Psoas muscle (tissue), 8 donors: ENCODE results near the gene RBP7. TPM values are rescaled to one million over a fixed set of nuclear protein-coding genes. Genes with fewer than 3 reads are reported as not detected.
"Not testable (repeated sequence)": the region's sequence is repeated elsewhere in the genome, so short reads cannot be mapped to it uniquely, and the experiment has no call there.

Experiments used
- ATAC-seq, 4 donors: fragments of 200-7000 bp; cut with Tn5 transposase; one replicate each; pipeline ENCODE4 v1.9.1; 2020; ENCODE audit warnings: moderate library complexity in 3 of 4, mild to moderate bottlenecking in 2 of 4
- DNase-seq, 2 donors: peaks; one replicate each; pipeline ENCODE4 v3.0.0-alpha.2; 2020
- H3K27ac ChIP-seq: fragments of 200-600 bp; one replicate; pipeline ENCODE4 v1.8.0; 2022
- H3K27me3 ChIP-seq, 3 donors: fragments of 200-600 bp in 1 of 3; one replicate each; pipeline versions ENCODE4 v1.6.1 to v1.8.0; 2013 to 2022; ENCODE audit warnings: low read length in 2 of 3, mild to moderate bottlenecking in 2 of 3, moderate library complexity in 1 of 3; ENCODE audit not compliant: insufficient read depth in 3 of 3
- H3K36me3 ChIP-seq, 2 donors: fragments of 200-600 bp in 1 of 2; one replicate each; pipeline versions ENCODE4 v1.6.1 to v1.8.0; 2013 to 2022; ENCODE audit warnings: low read depth in 1 of 2, mild to moderate bottlenecking in 1 of 2, moderate library complexity in 1 of 2; ENCODE audit not compliant: insufficient read depth in 1 of 2
- H3K4me1 ChIP-seq: fragments of 200-600 bp; one replicate; pipeline ENCODE4 v1.8.0; 2022
- H3K4me3 ChIP-seq: fragments of 200-600 bp; one replicate; pipeline ENCODE4 v1.8.0; 2022; ENCODE audit warnings: mild to moderate bottlenecking
- H3K9me3 ChIP-seq: fragments of 200-600 bp; one replicate; pipeline ENCODE4 v1.8.0; 2022
- CTCF ChIP-seq: fragments of 200-600 bp; IDR thresholded peaks from one replicate; pipeline ENCODE4 v1.8.0; 2022; ENCODE audit warnings: antibody characterized with exemption
- WGBS, 3 donors: extraction: QIAGEN DNeasy Blood & Tissue Kit; methylation state at CpG; one replicate each; pipeline versions ENCODE4 v1.1.6 to v1.1.7; 2013; 5-methylcytosine and 5-hydroxymethylcytosine counted together
- intact Hi-C, 2 donors: fragments of 100-400 bp; cut with DNase I; formaldehyde crosslinking; loops; one replicate each; pipeline versions ENCODE4 v1.11.0 to v1.14.2; 2022
- polyA plus RNA-seq, 3 donors: library from polyadenylated mRNA; stranded (reverse); fragments of 200-250 nt; gene quantifications; one replicate each; pipeline ENCODE4 v1.2.3, GENCODE V29; 2013
- total RNA-seq, 4 donors: library from RNA; stranded (reverse); fragmentation: NEBNext Ultra II Directional in 2 of 4; extraction: Animal tissue kit (Norgen Biotek cat#: 25700) in 2 of 4; gene quantifications; one replicate each; pipeline versions ENCODE4 v1.2.1 to v1.2.4, GENCODE V29; 2021 to 2023
- donor health status: healthy with polysubstance abuse.
- donor health status: DM: no; HTN: no; CAD: no; lungs with moderate emphysema.
- donor health status: Bipolar disorder and iron deficiency.
- donor health status: healthy.
- donor health status: DM: yes; HTN: yes; CAD: no.
- donor health status: DM: no; HTN: no; CAD: no.
- donor health status: DM: no; HTN: no; CAD: no.
- donor health status: DM: yes; HTN: yes; CAD: no.

The RBP7 gene
- total and polyA plus RNA-seq, 7 donors: 0.89 to 13.9 (median 7.0) TPM

- no peak for TF ChIP-seq CTCF
- H3K9me3 ChIP-seq: no peaks in the 10 kb centered on the region
- H3K36me3 ChIP-seq: no peaks in the 10 kb centered on the region
- WGBS, 3 donors: 82 to 84% (median 84%) methylated on average over 7 of the region's 7 CpGs
- intact Hi-C loops: no loop called here
- peaks cover 0 to 29% (median 9%) of the 10 kb centered on the region in 3 donors for H3K27me3 ChIP-seq
- H3K27ac ChIP-seq: no peak overlapping the region
- DNase-seq (no peak), ATAC-seq (no peak)
- H3K4me1 ChIP-seq: peaks cover 6% of the 10 kb centered on the region
- H3K4me3 ChIP-seq: no peak overlapping the region
Observed at GRCh38 chr1:9993561-9994075, 3.4 kb upstream of the RBP7 start.

- no peak for ATAC-seq
- intact Hi-C loops: no loop called here
- Histone ChIP-seq H3K9me3 (no peaks in the 10 kb centered on the region), H3K4me1 (peaks cover 6% of the 10 kb centered on the region), H3K27ac (no peak overlapping the region), H3K4me3 (no peak overlapping the region), H3K27me3 (peaks cover 0 to 49% (median 9%) of the 10 kb centered on the region in 3 donors), H3K36me3 (no peaks in the 10 kb centered on the region)
- no peak for TF ChIP-seq CTCF
- WGBS, 3 donors: 62 to 64% (median 64%) methylated on average over 8 of the region's 8 CpGs
- DNase-seq: no peak
Observed at GRCh38 chr1:10001016-10001665, 4.1 kb downstream of the RBP7 start.

DNA sequence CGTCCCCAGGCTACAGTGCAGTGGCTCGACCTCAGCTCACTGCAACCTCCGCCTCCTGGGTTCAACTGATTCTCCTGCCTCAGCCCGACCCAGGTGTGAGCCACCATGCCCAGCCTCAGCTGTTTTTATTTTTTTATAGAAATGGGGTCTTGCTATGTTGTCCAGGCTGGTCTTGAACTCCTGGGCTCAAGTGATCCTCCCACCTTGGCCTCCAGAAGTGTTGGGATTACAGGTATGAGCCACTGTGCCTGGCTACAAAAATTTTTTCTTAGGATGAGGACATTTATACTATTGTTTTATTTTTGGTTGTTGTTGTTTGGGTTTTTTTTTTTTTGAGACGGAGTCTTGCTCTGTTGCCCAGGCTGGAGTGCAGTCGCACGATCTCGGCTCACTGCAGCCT lies 8.2 kb downstream of the RBP7 start:
- DNase-seq, H3K27ac ChIP-seq, H3K9me3 ChIP-seq, H3K36me3 ChIP-seq, ATAC-seq, H3K4me3 ChIP-seq, intact Hi-C loops, H3K4me1 ChIP-seq: not testable (repeated sequence)
- H3K27me3 ChIP-seq: peaks cover 0 to 10% (median 0%) of the 10 kb centered on the region in 3 donors
- WGBS, 3 donors: 87 to 92% (median 88%) methylated on average over 8 of the region's 8 CpGs

DNA sequence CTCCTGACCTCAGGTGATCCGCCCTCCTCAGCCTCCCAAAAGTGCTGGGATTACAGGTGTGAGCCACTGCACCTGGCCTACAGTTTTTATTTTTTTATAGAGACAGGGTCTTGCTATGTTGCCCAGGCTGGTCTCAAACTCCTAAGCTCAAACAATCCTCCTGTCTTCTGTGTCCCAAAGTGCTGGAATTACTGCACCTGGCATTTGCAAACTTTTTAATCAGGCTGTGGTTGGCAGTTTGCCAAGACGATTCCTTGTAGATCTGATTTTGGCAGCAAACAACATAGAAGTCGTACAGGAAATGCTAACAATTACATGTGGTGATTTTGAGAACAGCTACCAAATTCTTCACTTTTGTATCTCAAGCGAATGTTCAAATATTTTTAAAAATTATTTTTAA lies 10.1 kb downstream of the RBP7 start:
- H3K4me1 ChIP-seq: no peaks in the 10 kb centered on the region
- H3K4me3 ChIP-seq: no peak overlapping the region
- peaks cover 0 to 3% (median 0%) of the 10 kb centered on the region in 3 donors for H3K27me3 ChIP-seq
- H3K36me3 ChIP-seq: no peaks in the 10 kb centered on the region
- WGBS, 3 donors: 40 to 46% (median 44%) methylated on average over 4 of the region's 4 CpGs
- intact Hi-C loops: no loop called here
- DNase-seq: no peak
- no peak for TF ChIP-seq CTCF
- no peak for ATAC-seq
- H3K27ac ChIP-seq: no peak overlapping the region
- no peaks in the 10 kb centered on the region for H3K9me3 ChIP-seq

DNA sequence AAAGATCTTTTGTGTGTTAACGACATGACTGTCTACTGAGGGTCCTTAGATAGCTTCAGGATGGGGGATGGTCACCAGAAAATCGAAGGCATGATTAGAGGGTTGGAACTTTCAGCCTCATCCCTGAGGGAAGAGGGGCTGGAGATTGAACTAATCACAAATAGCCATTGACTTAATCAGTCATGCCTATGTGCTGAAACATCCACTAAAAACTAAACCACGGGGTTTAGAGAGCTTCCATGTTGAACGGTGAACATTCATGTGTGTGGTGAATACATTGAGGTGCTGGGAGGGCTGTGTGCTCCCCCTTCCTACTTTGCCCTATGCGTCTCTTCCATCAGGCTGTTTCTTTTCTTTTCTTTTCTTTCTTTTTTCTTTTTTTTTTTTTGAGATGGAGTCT lies 17.0 kb downstream of the RBP7 start:
- ATAC-seq (no peak), DNase-seq (no peak)
- no peak for TF ChIP-seq CTCF
- no peak overlapping the region for H3K4me3 ChIP-seq
- no peaks in the 10 kb centered on the region for H3K9me3 ChIP-seq
- 79 to 88% (median 80%) methylated on average over 5 of the region's 5 CpGs for WGBS, 3 donors
- no peaks in the 10 kb centered on the region for H3K4me1 ChIP-seq
- intact Hi-C loops: no loop called here
- no peaks in the 10 kb centered on the region for H3K27me3 ChIP-seq
- H3K27ac ChIP-seq: no peak overlapping the region
- H3K36me3 ChIP-seq: no peaks in the 10 kb centered on the region
